ENCODE results near the gene TMEM117. TPM values are rescaled to one million over a fixed set of nuclear protein-coding genes. Genes with fewer than 3 reads are reported as not detected.

Gene TMEM117
- total RNA-seq, 1 experiment from 2014 or later, result 8.2 TPM

GRCh38 chr12:43917896-43918295, 82.0 kb downstream of the TMEM117 start:
- Histone ChIP-seq H3K36me3 (no peaks in the 10 kb centered on the region), H3K4me3 (no peak overlapping the region), H3K4me1 (replicated peaks) (peaks cover 10% of the 10 kb centered on the region; the same call in 1 of the 2 replicates), H3K27ac (no peak overlapping the region), H3K9me3 (replicated peaks) (no peaks in the 10 kb centered on the region), H3K27me3 (replicated peaks) (no peaks in the 10 kb centered on the region)
- DNase-seq (ENCODE audit: low read depth in 1 of 2, low spot score in 2 of 2), result no peak

DNA sequence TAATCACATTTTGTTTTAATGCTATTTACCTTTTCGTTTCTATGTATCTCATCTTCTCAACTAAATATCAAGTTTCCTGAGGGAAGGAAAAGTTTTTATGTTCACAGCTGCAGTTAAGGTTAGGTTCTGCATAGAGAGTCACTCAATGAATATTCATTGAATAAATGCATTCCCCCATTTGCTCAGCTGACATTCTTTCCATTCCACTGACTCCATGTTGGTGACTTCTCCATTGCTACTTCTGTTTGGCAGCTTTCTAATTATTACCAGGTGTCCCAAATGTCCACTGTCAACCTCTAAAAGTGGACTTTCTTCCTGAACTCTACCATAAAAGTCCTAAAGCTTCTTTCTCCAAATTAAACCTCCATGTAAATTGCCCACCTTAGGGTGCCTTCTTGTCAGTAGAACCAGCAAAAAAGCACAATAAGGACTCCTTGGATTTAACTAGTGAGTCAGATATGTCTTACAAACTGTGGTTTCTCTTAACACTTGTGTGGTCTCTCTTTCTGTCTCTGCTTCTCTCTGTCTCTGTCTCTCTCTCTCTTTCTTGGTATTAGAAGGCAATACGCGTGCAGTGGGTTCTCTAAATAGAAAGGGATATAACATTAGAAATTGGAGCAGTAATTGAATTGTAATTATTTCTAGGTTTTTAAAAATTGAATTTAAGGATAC, 85.9 kb downstream of the TMEM117 start:
- H3K4me1 ChIP-seq (replicated peaks), result peaks cover 10% of the 10 kb centered on the region; the same call in 1 of the 2 replicates
- H3K4me3 ChIP-seq, result no peak overlapping the region
- H3K27ac ChIP-seq, result 0 out of 2 replicates have a peak overlapping the region, but pooled peaks have one; percentile 27
- H3K36me3 ChIP-seq, result no peaks in the 10 kb centered on the region
- no peaks in the 10 kb centered on the region for H3K9me3 ChIP-seq (replicated peaks)
- peak in 1 of 2 experiments; percentile 50 for DNase-seq (ENCODE audit: low read depth in 1 of 2, low spot score in 2 of 2)
- H3K27me3 ChIP-seq (replicated peaks), result no peaks in the 10 kb centered on the region

DNA sequence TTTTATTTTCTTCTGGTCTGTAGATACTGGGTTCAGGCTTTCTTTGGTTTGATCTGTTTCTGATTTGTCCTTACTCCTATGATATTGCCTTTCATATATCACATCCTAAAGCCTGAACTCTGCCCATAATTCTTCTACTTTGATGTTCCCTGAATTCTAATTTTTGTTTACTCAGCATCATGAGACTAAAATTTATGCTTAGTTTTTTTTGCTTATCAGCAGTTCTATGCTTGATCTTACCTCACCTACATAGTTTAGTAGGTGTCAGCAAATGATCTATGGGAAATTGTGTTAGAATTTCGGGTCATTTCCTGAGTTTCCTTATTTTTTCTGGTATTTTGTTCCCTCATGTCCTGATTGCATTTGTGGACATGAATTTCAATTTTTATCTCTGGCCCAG, 94.2 kb downstream of the TMEM117 start:
- Histone ChIP-seq H3K9me3 (replicated peaks) (no peaks in the 10 kb centered on the region), H3K36me3 (no peaks in the 10 kb centered on the region), H3K4me3 (no peak overlapping the region), H3K27me3 (replicated peaks) (no peaks in the 10 kb centered on the region), H3K4me1 (replicated peaks) (no peaks in the 10 kb centered on the region), H3K27ac (no peak overlapping the region)
- no peak for DNase-seq (ENCODE audit: low read depth in 1 of 2, low spot score in 2 of 2)

DNA sequence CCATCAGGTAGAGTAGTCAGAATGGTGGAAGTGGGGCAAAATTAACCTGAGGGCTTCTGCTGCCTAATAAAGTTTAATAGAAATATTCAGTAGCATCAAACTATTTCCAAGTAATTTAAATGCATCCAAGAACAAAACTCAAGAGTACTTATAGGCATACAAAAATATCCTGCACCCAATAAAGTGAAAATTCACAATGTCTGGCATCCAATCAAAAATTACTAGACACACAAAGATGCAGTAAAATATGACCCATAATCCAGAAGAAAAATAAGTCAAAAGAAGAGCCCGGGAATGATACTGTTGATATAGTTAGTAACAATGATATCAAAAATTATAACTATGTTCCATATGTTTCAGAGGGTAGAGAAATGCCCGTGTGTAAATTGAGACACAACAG, 95.3 kb downstream of the TMEM117 start:
- no peaks in the 10 kb centered on the region for H3K27me3 ChIP-seq (replicated peaks)
- no peaks in the 10 kb centered on the region for H3K36me3 ChIP-seq
- no peak for DNase-seq (ENCODE audit: low read depth in 1 of 2, low spot score in 2 of 2)
- H3K4me1 ChIP-seq (replicated peaks), result no peaks in the 10 kb centered on the region
- no peak overlapping the region for H3K27ac ChIP-seq
- H3K4me3 ChIP-seq, result no peak overlapping the region
- no peaks in the 10 kb centered on the region for H3K9me3 ChIP-seq (replicated peaks)

GRCh38 chr12:43935581-43935980, 99.7 kb downstream of the TMEM117 start:
- no peaks in the 10 kb centered on the region for H3K36me3 ChIP-seq

GRCh38 chr12:43937947-43938346, 102.1 kb downstream of the TMEM117 start:
- H3K4me3 ChIP-seq, result no peak overlapping the region
- no peak overlapping the region for H3K27ac ChIP-seq
- H3K4me1 ChIP-seq (replicated peaks), result no peaks in the 10 kb centered on the region
- no peaks in the 10 kb centered on the region for H3K9me3 ChIP-seq (replicated peaks)
- H3K36me3 ChIP-seq, result no peaks in the 10 kb centered on the region
- no peaks in the 10 kb centered on the region for H3K27me3 ChIP-seq (replicated peaks)
- DNase-seq (ENCODE audit: low read depth in 1 of 2, low spot score in 2 of 2), result no peak

More at GRCh38 chr12:43935581-43935980, 99.7 kb downstream of the TMEM117 start:
- H3K9me3 ChIP-seq (replicated peaks), result no peaks in the 10 kb centered on the region
- H3K27ac ChIP-seq, result no peak overlapping the region
- H3K4me3 ChIP-seq, result no peak overlapping the region
- DNase-seq (ENCODE audit: low read depth in 1 of 2, low spot score in 2 of 2), result no peak
- no peaks in the 10 kb centered on the region for H3K4me1 ChIP-seq (replicated peaks)
- H3K27me3 ChIP-seq (replicated peaks), result no peaks in the 10 kb centered on the region

GRCh38 chr12:43942379-43942778, 106.5 kb downstream of the TMEM117 start:
- Histone ChIP-seq H3K27me3 (replicated peaks) (no peaks in the 10 kb centered on the region), H3K4me1 (replicated peaks) (no peaks in the 10 kb centered on the region), H3K9me3 (replicated peaks) (no peaks in the 10 kb centered on the region), H3K27ac (no peak overlapping the region), H3K4me3 (no peak overlapping the region), H3K36me3 (no peaks in the 10 kb centered on the region)
- DNase-seq (ENCODE audit: low read depth in 1 of 2, low spot score in 2 of 2), result no peak

GRCh38 chr12:43945983-43946382, 110.1 kb downstream of the TMEM117 start:
- Histone ChIP-seq H3K36me3 (no peaks in the 10 kb centered on the region), H3K9me3 (replicated peaks) (no peaks in the 10 kb centered on the region), H3K27ac (no peak overlapping the region), H3K4me3 (no peak overlapping the region), H3K27me3 (replicated peaks) (no peaks in the 10 kb centered on the region), H3K4me1 (replicated peaks) (no peaks in the 10 kb centered on the region)
- no peak for DNase-seq (ENCODE audit: low read depth in 1 of 2, low spot score in 2 of 2)

DNA sequence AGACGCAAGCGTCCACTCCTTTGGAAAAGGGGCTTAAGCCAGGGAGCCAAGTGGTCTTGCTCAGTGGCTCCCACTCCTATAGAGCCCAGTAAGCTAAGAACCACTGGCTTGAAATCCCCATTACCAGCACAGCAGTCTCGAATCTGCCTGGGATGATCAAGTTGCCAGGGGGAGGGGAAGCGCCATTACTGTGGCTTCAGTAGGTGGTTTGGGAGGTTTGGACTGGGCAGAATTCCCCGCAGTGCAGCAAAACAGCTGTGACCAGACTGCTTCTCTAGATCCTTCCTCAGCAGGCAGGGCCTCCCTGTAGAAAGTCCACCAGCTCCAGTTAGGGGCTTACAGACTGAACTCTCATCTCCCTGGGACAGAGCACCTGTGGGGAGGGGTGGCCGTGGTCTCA, 115.4 kb downstream of the TMEM117 start:
- H3K27ac ChIP-seq, result no peak overlapping the region
- no peak for DNase-seq (ENCODE audit: low read depth in 1 of 2, low spot score in 2 of 2)
- H3K27me3 ChIP-seq (replicated peaks), result no peaks in the 10 kb centered on the region
- no peaks in the 10 kb centered on the region for H3K4me1 ChIP-seq (replicated peaks)
- no peaks in the 10 kb centered on the region for H3K9me3 ChIP-seq (replicated peaks)
- H3K4me3 ChIP-seq, result no peak overlapping the region
- H3K36me3 ChIP-seq, result no peaks in the 10 kb centered on the region

DNA sequence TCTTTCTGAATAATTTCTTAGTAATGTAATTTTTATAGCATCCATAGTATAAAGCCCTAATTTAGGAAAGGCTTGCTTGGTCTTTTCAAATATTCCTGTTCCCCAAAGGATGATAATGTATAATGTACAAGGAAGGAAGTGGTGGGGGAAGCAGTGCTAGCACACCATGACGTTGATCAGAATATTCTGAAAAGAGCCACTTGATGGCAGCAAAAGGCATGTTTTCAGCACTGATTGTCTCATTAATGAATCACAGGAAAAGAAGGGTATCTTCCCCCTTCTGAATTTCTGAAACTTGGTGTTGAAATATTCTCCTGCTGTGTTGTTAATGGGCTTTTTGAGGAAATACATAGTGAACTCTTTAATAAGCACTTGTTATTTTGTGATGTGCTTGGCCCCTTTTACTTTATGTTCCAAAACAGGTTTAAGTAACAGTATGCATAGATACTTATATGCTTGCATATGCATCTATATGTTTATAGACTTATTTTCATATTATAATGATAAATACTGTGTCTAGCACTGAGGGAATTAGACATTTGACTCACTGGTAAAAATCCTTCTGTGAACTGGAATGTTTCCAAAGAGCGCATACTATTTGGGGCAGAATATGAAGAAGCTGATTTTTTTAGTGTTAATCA, 122.0 kb downstream of the TMEM117 start:
- H3K4me3 ChIP-seq, result no peak overlapping the region
- no peaks in the 10 kb centered on the region for H3K9me3 ChIP-seq (replicated peaks)
- no peaks in the 10 kb centered on the region for H3K4me1 ChIP-seq (replicated peaks)
- H3K27ac ChIP-seq, result no peak overlapping the region
- no peaks in the 10 kb centered on the region for H3K27me3 ChIP-seq (replicated peaks)
- no peaks in the 10 kb centered on the region for H3K36me3 ChIP-seq
- DNase-seq (ENCODE audit: low read depth in 1 of 2, low spot score in 2 of 2), result peak in 1 of 2 experiments; percentile 3

- Histone ChIP-seq H3K4me1 (replicated peaks) (no peaks in the 10 kb centered on the region), H3K36me3 (no peaks in the 10 kb centered on the region), H3K27me3 (replicated peaks) (no peaks in the 10 kb centered on the region), H3K9me3 (replicated peaks) (no peaks in the 10 kb centered on the region), H3K4me3 (no peak overlapping the region), H3K27ac (no peak overlapping the region)
- no peak for DNase-seq (ENCODE audit: low read depth in 1 of 2, low spot score in 2 of 2)
Observed at GRCh38 chr12:43964033-43964432, 128.2 kb downstream of the TMEM117 start.

DNA sequence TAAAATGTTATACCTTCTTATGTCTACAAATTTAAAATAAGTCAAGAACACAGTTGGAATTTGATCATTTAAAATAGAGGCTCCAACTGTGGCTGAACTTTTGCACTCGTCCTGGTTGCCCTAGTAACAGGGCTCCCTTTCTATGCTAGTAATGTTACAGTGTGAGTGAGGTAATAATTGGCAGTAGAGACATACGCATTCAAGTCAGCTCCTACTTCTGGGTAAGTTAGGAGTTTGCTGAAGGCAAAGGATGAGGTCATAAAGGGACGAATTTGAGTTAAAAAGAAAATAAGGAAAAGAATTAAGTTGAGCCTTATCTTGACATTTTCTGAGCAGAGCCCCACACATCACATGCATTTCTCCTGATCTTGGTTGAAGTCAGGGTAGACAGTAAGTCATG, 129.1 kb downstream of the TMEM117 start:
- H3K4me1 ChIP-seq (replicated peaks), result no peaks in the 10 kb centered on the region
- H3K9me3 ChIP-seq (replicated peaks), result no peaks in the 10 kb centered on the region
- DNase-seq (ENCODE audit: low read depth in 1 of 2, low spot score in 2 of 2), result no peak
- H3K4me3 ChIP-seq, result no peak overlapping the region
- no peaks in the 10 kb centered on the region for H3K36me3 ChIP-seq
- no peaks in the 10 kb centered on the region for H3K27me3 ChIP-seq (replicated peaks)
- no peak overlapping the region for H3K27ac ChIP-seq

- H3K36me3 ChIP-seq, result no peaks in the 10 kb centered on the region
- H3K27me3 ChIP-seq (replicated peaks), result no peaks in the 10 kb centered on the region
- H3K9me3 ChIP-seq (replicated peaks), result no peaks in the 10 kb centered on the region
- DNase-seq (ENCODE audit: low read depth in 1 of 2, low spot score in 2 of 2), result no peak
- H3K4me3 ChIP-seq, result no peak overlapping the region
- H3K4me1 ChIP-seq (replicated peaks), result no peaks in the 10 kb centered on the region
- no peak overlapping the region for H3K27ac ChIP-seq
Observed at GRCh38 chr12:43965899-43966298, 130.0 kb downstream of the TMEM117 start.

- Histone ChIP-seq H3K27me3 (replicated peaks) (no peaks in the 10 kb centered on the region), H3K9me3 (replicated peaks) (no peaks in the 10 kb centered on the region), H3K4me1 (replicated peaks) (no peaks in the 10 kb centered on the region), H3K36me3 (no peaks in the 10 kb centered on the region), H3K27ac (no peak overlapping the region), H3K4me3 (no peak overlapping the region)
- no peak for DNase-seq (ENCODE audit: low read depth in 1 of 2, low spot score in 2 of 2)
Observed at GRCh38 chr12:43968736-43969135, 132.9 kb downstream of the TMEM117 start.

Measured in SJSA1 (cell line).